T follicular helper cell (primary cell): ENCODE results near the gene COL24A1.

ENCODE experiments used
- DNase-seq: peaks from one replicate; pipeline ENCODE4 v3.0.0-alpha.2; 2020; ENCODE audit warnings: low read depth
- total RNA-seq, 2 experiments: gene quantifications; one replicate each; lab custom pipeline; 2026; lab: John Stamatoyannopoulos, UW

The COL24A1 gene
- 0 to 0.36 reads per million in 2 experiments for total RNA-seq

- no peak for DNase-seq
Observed at GRCh38 chr1:86156566-86157455, at the start of gene COL24A1. Gene COL24A1 (minus strand): TSS chr1:86156772. CDS start chr1:86156396, 376 bp downstream.

- no peak for DNase-seq
Observed at GRCh38 chr1:86205741-86206140, 49.2 kb upstream of the COL24A1 start.

- DNase-seq = no peak
Observed at GRCh38 chr1:86202552-86203340, 46.2 kb upstream of the COL24A1 start.

- no peak for DNase-seq
Observed at GRCh38 chr1:86201311-86201710, 44.7 kb upstream of the COL24A1 start.

- no peak for DNase-seq
Observed at GRCh38 chr1:86200901-86201300, 44.3 kb upstream of the COL24A1 start.

GRCh38 chr1:86197206-86197855 is 40.8 kb upstream of the COL24A1 start:
- DNase-seq = no peak

GRCh38 chr1:86195281-86195680 is 38.7 kb upstream of the COL24A1 start:
- DNase-seq = no peak

- no peak for DNase-seq
Observed at GRCh38 chr1:86194491-86195034, 38.0 kb upstream of the COL24A1 start.

- no peak for DNase-seq
Observed at GRCh38 chr1:86192417-86192816, 35.8 kb upstream of the COL24A1 start.

GRCh38 chr1:86191958-86192357 is 35.4 kb upstream of the COL24A1 start:
- DNase-seq = no peak

GRCh38 chr1:86190873-86191272 is 34.3 kb upstream of the COL24A1 start:
- DNase-seq = no peak

GRCh38 chr1:86184426-86184825 is 27.9 kb upstream of the COL24A1 start:
- no peak for DNase-seq

- DNase-seq = no peak
Observed at GRCh38 chr1:86183810-86184209, 27.2 kb upstream of the COL24A1 start.

GRCh38 chr1:86176226-86176625 is 19.7 kb upstream of the COL24A1 start:
- no peak for DNase-seq

- DNase-seq = no peak
Observed at GRCh38 chr1:86175756-86176155, 19.2 kb upstream of the COL24A1 start.

- DNase-seq = no peak
Observed at GRCh38 chr1:86169625-86170024, 13.1 kb upstream of the COL24A1 start.

- no peak for DNase-seq
Observed at GRCh38 chr1:86159800-86160199, 3.2 kb upstream of the COL24A1 start.

GRCh38 chr1:86155807-86156565 is 586 bp downstream of the COL24A1 start:
- no peak for DNase-seq

GRCh38 chr1:86155051-86155806 is 1.3 kb downstream of the COL24A1 start:
- DNase-seq = no peak

- no peak for DNase-seq
Observed at GRCh38 chr1:86154571-86155050, 2.0 kb downstream of the COL24A1 start.
